Mesenchymal stem cell (in vitro differentiated cells and primary cell): ENCODE data around the gene RAP1GAP.

Experiments
- DNase-seq: peaks from one replicate; pipeline ENCODE4 v3.0.0-alpha.2; 2013
- H2AFZ ChIP-seq: one replicate; pipeline ENCODE4 v1.6.1; 2013; ENCODE audit warnings: low read depth, mild to moderate bottlenecking, control low read depth, inconsistent platforms, low read length, moderate library complexity
- H2AK5ac ChIP-seq: 2 replicates; pipeline ENCODE4 v1.6.1; 2013; ENCODE audit warnings: low read length, moderate library complexity, mild to moderate bottlenecking, inconsistent platforms; ENCODE audit not compliant: severe bottlenecking
- H2BK120ac ChIP-seq: one replicate; pipeline ENCODE4 v1.6.1; 2013; ENCODE audit warnings: low read depth, mild to moderate bottlenecking, inconsistent platforms, low read length, moderate library complexity
- H2BK12ac ChIP-seq, 2 experiments: one replicate each; pipeline ENCODE4 v1.6.1; 2013; ENCODE audit warnings: inconsistent platforms in 2 of 2, low read length in 2 of 2, mild to moderate bottlenecking in 2 of 2, moderate library complexity in 2 of 2, control low read depth in 1 of 2
- H2BK15ac ChIP-seq: one replicate; pipeline ENCODE4 v1.6.1; 2013; ENCODE audit warnings: mild to moderate bottlenecking, low read depth, inconsistent platforms; ENCODE audit not compliant: poor library complexity, severe bottlenecking
- H2BK5ac ChIP-seq: 2 replicates; pipeline ENCODE4 v1.6.1; 2013; ENCODE audit warnings: low read depth, mild to moderate bottlenecking, low read length, control low read depth, inconsistent platforms; ENCODE audit not compliant: poor library complexity, severe bottlenecking
- H3K14ac ChIP-seq, 2 experiments: one replicate each; pipeline ENCODE4 v1.6.1; 2013; ENCODE audit warnings: inconsistent platforms in 2 of 2, low read length in 2 of 2, control low read depth in 1 of 2, mild to moderate bottlenecking in 1 of 2, moderate library complexity in 1 of 2
- H3K18ac ChIP-seq, 2 experiments: one replicate each; pipeline ENCODE4 v1.6.1; 2013; ENCODE audit warnings: inconsistent platforms in 2 of 2, low read length in 2 of 2, control low read depth in 1 of 2, low read depth in 1 of 2, mild to moderate bottlenecking in 1 of 2
- H3K23ac ChIP-seq, 2 experiments: one replicate each; pipeline ENCODE4 v1.6.1; 2013; ENCODE audit warnings: inconsistent platforms in 2 of 2, low read length in 2 of 2, mild to moderate bottlenecking in 2 of 2, moderate library complexity in 2 of 2, control low read depth in 1 of 2
- H3K27ac ChIP-seq: 2 replicates; pipeline ENCODE4 v1.5.1; 2013; ENCODE audit warnings: mild to moderate bottlenecking, moderate library complexity, low read length, control low read depth, inconsistent platforms; ENCODE audit not compliant: poor library complexity, severe bottlenecking
- H3K27me3 ChIP-seq, 2 experiments: 2 replicates each; pipeline versions ENCODE4 v1.6.1 to v1.7.0; 2013; ENCODE audit warnings: low read length in 2 of 2, mild to moderate bottlenecking in 2 of 2, moderate library complexity in 2 of 2, control low read depth in 1 of 2, inconsistent platforms in 1 of 2; ENCODE audit not compliant: control insufficient read depth in 1 of 2, insufficient read depth in 1 of 2
- H3K36me3 ChIP-seq, 2 experiments: 2 replicates each; pipeline versions ENCODE4 v1.6.1 to v1.7.0; 2013; ENCODE audit warnings: low read length in 2 of 2, control low read depth in 1 of 2, inconsistent platforms in 1 of 2, low read depth in 1 of 2, mild to moderate bottlenecking in 1 of 2; ENCODE audit not compliant: insufficient read depth in 2 of 2, control insufficient read depth in 1 of 2
- H3K4ac ChIP-seq, 2 experiments: one replicate each; pipeline ENCODE4 v1.6.1; 2013; ENCODE audit warnings: inconsistent platforms in 2 of 2, low read length in 2 of 2, mild to moderate bottlenecking in 2 of 2, moderate library complexity in 2 of 2, control low read depth in 1 of 2, low read depth in 1 of 2
- H3K4me1 ChIP-seq: 2 replicates; pipeline ENCODE4 v1.6.1; 2013; ENCODE audit warnings: low read depth, low read length, control low read depth; ENCODE audit not compliant: control insufficient read depth, insufficient read depth
- H3K4me2 ChIP-seq: 2 replicates; pipeline ENCODE4 v1.6.1; 2013; ENCODE audit warnings: low read length, mild to moderate bottlenecking, inconsistent platforms; ENCODE audit not compliant: poor library complexity, severe bottlenecking
- H3K4me3 ChIP-seq, 2 experiments: 2 replicates each; pipeline versions ENCODE4 v1.5.1 to v1.7.0; 2013; ENCODE audit warnings: low read length in 2 of 2, mild to moderate bottlenecking in 2 of 2, control low read depth in 1 of 2, low read depth in 1 of 2; ENCODE audit not compliant: insufficient read depth in 1 of 2
- H3K79me1 ChIP-seq: replicated peaks from 2 replicates; pipeline ENCODE4 v1.6.1; 2013; ENCODE audit warnings: mild to moderate bottlenecking, control low read depth, low read length, inconsistent platforms; ENCODE audit not compliant: poor library complexity, severe bottlenecking
- H3K9ac ChIP-seq: 2 replicates; pipeline ENCODE4 v1.7.0; 2013; ENCODE audit warnings: mild to moderate bottlenecking, low read length, moderate library complexity
- H3K9me3 ChIP-seq: 2 replicates; pipeline ENCODE4 v1.7.0; 2013; ENCODE audit warnings: mild to moderate bottlenecking, low read length; ENCODE audit not compliant: control insufficient read depth
- H4K8ac ChIP-seq: one replicate; pipeline ENCODE4 v1.6.1; 2013; ENCODE audit warnings: inconsistent platforms, mild to moderate bottlenecking, low read length, moderate library complexity
- H4K91ac ChIP-seq: one replicate; pipeline ENCODE4 v1.6.1; 2013; ENCODE audit warnings: mild to moderate bottlenecking, low read length, inconsistent platforms
- WGBS: methylation state at CpG from one replicate; pipeline ENCODE4 v1.1.7; 2013; ENCODE audit warnings: mixed read lengths; 5-methylcytosine and 5-hydroxymethylcytosine counted together

The RAP1GAP gene

DNA sequence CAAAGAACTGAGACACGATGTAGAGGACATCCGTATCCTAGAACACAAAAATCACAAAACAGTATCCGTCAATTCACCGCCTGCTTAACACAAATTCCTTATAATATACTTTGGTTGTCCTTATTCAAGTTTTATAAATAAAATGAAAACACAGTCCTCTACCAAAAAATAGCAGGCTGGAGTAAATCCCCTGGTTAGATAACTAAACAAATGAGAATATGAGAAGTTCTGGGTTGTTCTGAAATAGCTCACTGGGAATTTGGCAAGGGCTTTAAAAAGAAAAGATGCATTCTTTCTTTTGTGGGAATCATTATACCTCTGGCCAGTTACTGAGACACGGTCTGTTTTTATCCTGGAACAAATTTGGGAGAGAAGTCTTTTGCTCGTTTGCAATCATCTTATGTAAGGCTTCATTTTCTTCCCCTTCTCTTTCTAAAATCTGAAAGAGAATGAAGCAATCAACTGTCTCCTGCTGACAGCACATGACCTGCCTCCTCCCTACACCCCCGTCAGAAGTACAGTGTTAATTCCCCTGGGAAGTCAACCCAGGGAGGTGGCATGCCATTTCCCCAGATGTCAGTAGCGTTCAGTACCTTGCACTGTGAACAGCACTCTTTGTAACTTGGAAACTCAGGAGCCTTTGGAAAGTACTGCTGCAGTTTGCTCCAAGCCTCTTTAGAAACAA is 37.1 kb upstream of the RAP1GAP start:
- H4K91ac ChIP-seq = no peak overlapping the region
- H3K4ac ChIP-seq = no peak overlapping the region
- H3K4me3 ChIP-seq = no peak overlapping the region
- peak; percentile 61 for DNase-seq
- no peak overlapping the region for H2BK12ac ChIP-seq
- 65% methylated on average over 6 of the region's 8 CpGs for WGBS
- no peak overlapping the region for H3K27ac ChIP-seq
- H3K27me3 ChIP-seq = no peaks in the 10 kb centered on the region
- H3K9me3 ChIP-seq = no peaks in the 10 kb centered on the region
- no peak overlapping the region for H2AFZ ChIP-seq
- no peak overlapping the region for H2BK15ac ChIP-seq
- no peak overlapping the region for H3K14ac ChIP-seq
- no peak overlapping the region for H3K18ac ChIP-seq
- no peak overlapping the region for H3K23ac ChIP-seq
- H4K8ac ChIP-seq = no peak overlapping the region
- peaks cover 15 to 71% of the 10 kb centered on the region in 2 experiments for H3K36me3 ChIP-seq
- H3K79me1 ChIP-seq = peaks cover 20% of the 10 kb centered on the region
- H2AK5ac ChIP-seq = no peak overlapping the region
- H2BK120ac ChIP-seq = no peak overlapping the region
- H2BK5ac ChIP-seq = no peak overlapping the region
- peak overlapping the region; percentile 5 for H3K4me2 ChIP-seq
- H3K4me1 ChIP-seq = peaks cover 6% of the 10 kb centered on the region
- H3K9ac ChIP-seq = no peak overlapping the region

DNA sequence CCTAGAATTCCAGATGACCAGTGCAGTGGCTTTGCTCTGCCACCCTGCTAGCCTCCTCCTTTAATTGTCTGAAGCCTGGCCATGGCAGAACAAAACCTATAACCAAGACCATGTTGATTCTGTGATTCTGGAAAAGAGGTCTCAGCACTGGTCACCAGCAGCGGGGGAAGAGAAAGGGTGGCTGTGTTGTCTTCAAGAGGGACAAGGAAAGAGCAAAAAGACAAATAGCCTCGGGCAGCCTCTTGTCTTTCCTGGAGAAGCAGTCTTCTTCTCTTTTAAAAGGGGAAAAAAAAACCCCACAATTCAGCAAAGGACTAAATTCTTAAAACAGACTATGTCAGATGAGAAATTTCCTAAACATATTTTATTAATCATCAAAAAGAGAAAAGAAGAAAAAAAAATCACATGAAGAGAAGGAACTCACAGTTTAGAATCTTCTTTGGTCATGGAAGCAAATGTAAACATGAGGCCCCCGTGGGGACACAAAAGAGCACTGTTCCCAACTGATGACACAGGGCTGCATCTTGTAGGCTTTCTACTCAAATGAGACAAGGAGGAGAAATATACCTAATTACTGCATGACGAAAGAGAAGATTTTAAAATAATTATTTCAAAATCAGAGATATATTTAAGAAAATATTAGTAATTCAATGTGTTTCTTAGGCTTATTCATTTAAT is 36.3 kb upstream of the RAP1GAP start:
- Histone ChIP-seq H3K4ac (no peak overlapping the region), H3K4me1 (peaks cover 6% of the 10 kb centered on the region), H3K4me2 (no peak overlapping the region), H3K36me3 (peaks cover 21 to 72% of the 10 kb centered on the region in 2 experiments), H4K8ac (no peak overlapping the region), H2BK15ac (no peak overlapping the region), H3K79me1 (peaks cover 18% of the 10 kb centered on the region), H3K9ac (no peak overlapping the region), H2BK120ac (no peak overlapping the region), H3K18ac (no peak overlapping the region), H3K9me3 (no peaks in the 10 kb centered on the region), H3K27ac (no peak overlapping the region), H4K91ac (no peak overlapping the region), H3K23ac (no peak overlapping the region), H2BK5ac (no peak overlapping the region), H3K4me3 (no peak overlapping the region), H2AK5ac (no peak overlapping the region), H2BK12ac (no peak overlapping the region), H3K27me3 (no peaks in the 10 kb centered on the region), H3K14ac (no peak overlapping the region), H2AFZ (no peak overlapping the region)
- 49% methylated on average over 2 of the region's 4 CpGs for WGBS
- DNase-seq = peak; percentile 15

- Histone ChIP-seq H3K4me3 (no peak overlapping the region), H3K18ac (no peak overlapping the region), H3K9ac (peak overlapping the region; percentile 73), H3K27me3 (no peaks in the 10 kb centered on the region), H2BK120ac (no peak overlapping the region), H2BK15ac (no peak overlapping the region), H3K79me1 (peaks cover 25% of the 10 kb centered on the region), H3K36me3 (peaks cover 21 to 75% of the 10 kb centered on the region in 2 experiments), H3K23ac (no peak overlapping the region), H3K4ac (no peak overlapping the region), H3K9me3 (no peaks in the 10 kb centered on the region), H4K8ac (no peak overlapping the region), H3K4me2 (no peak overlapping the region), H2AFZ (no peak overlapping the region), H3K27ac (no peak overlapping the region), H4K91ac (no peak overlapping the region), H3K14ac (no peak overlapping the region), H2AK5ac (no peak overlapping the region), H3K4me1 (peaks cover 6% of the 10 kb centered on the region), H2BK12ac (no peak overlapping the region), H2BK5ac (no peak overlapping the region)
- DNase-seq = no peak
- 98% methylated on average over 3 of the region's 5 CpGs for WGBS
Measured at GRCh38 chr1:21704145-21704544, 35.0 kb upstream of the RAP1GAP start.

- peaks cover 6% of the 10 kb centered on the region for H3K4me1 ChIP-seq
- no peak overlapping the region for H2BK120ac ChIP-seq
- peak; percentile 62 for DNase-seq
- H4K91ac ChIP-seq = no peak overlapping the region
- WGBS = 73% methylated on average over 2 of the region's 3 CpGs
- H3K36me3 ChIP-seq = peaks cover 21 to 79% of the 10 kb centered on the region in 2 experiments
- H3K27ac ChIP-seq = peak overlapping the region; percentile 48
- H3K4me3 ChIP-seq = no peak overlapping the region
- no peak overlapping the region for H3K14ac ChIP-seq
- H3K18ac ChIP-seq = no peak overlapping the region
- H3K9me3 ChIP-seq = no peaks in the 10 kb centered on the region
- no peak overlapping the region for H2AK5ac ChIP-seq
- no peak overlapping the region for H2BK5ac ChIP-seq
- H3K4ac ChIP-seq = no peak overlapping the region
- H3K4me2 ChIP-seq = no peak overlapping the region
- H4K8ac ChIP-seq = no peak overlapping the region
- peaks cover 28% of the 10 kb centered on the region for H3K79me1 ChIP-seq
- H3K9ac ChIP-seq = peak overlapping the region; percentile 73
- no peak overlapping the region for H2BK15ac ChIP-seq
- H2AFZ ChIP-seq = no peak overlapping the region
- H3K23ac ChIP-seq = no peak overlapping the region
- H3K27me3 ChIP-seq = no peaks in the 10 kb centered on the region
- H2BK12ac ChIP-seq = no peak overlapping the region
Measured at GRCh38 chr1:21703318-21703963, 34.3 kb upstream of the RAP1GAP start.
